ENCODE results near the gene SLC2A5.
"Not testable (repeated sequence)": the region's sequence is repeated elsewhere in the genome, so short reads cannot be mapped to it uniquely, and the experiment has no call there.

Gene SLC2A5

GRCh38 chr1:9069326-9070100 lies at the start of gene SLC2A5:
SLC2A5 (minus strand) TSS chr1:9069635; CDS start chr1:9069536, 99 bp downstream.
- DNase-seq: peak; percentile 48

GRCh38 chr1:9118186-9118585 lies 48.8 kb upstream of the SLC2A5 start:
- DNase-seq: no peak

GRCh38 chr1:9115351-9116205 lies 46.1 kb upstream of the SLC2A5 start:
- peak; percentile 87 for DNase-seq

- peak; percentile 89 for DNase-seq
Measured at GRCh38 chr1:9112961-9113880, 43.8 kb upstream of the SLC2A5 start.

- DNase-seq: no peak
Measured at GRCh38 chr1:9111957-9112356, 42.5 kb upstream of the SLC2A5 start.

- no peak for DNase-seq
Measured at GRCh38 chr1:9111357-9111691, 41.9 kb upstream of the SLC2A5 start.

GRCh38 chr1:9110669-9111356 lies 41.4 kb upstream of the SLC2A5 start:
- DNase-seq: peak; percentile 97

- no peak for DNase-seq
Measured at GRCh38 chr1:9108056-9108665, 38.7 kb upstream of the SLC2A5 start.

- no peak for DNase-seq
Measured at GRCh38 chr1:9107136-9107535, 37.7 kb upstream of the SLC2A5 start.

GRCh38 chr1:9106286-9106685 lies 36.9 kb upstream of the SLC2A5 start:
- DNase-seq: no peak

- DNase-seq: no peak
Measured at GRCh38 chr1:9105336-9105867, 36.0 kb upstream of the SLC2A5 start.

- DNase-seq: peak; percentile 99
Measured at GRCh38 chr1:9101510-9102146, 32.2 kb upstream of the SLC2A5 start.

- no peak for DNase-seq
Measured at GRCh38 chr1:9100471-9101043, 31.1 kb upstream of the SLC2A5 start.

GRCh38 chr1:9099555-9099954 lies 30.1 kb upstream of the SLC2A5 start:
- DNase-seq: no peak

GRCh38 chr1:9097947-9098705 lies 28.7 kb upstream of the SLC2A5 start:
- DNase-seq: no peak

- DNase-seq: no peak
Measured at GRCh38 chr1:9095818-9096217, 26.4 kb upstream of the SLC2A5 start.

- not testable (repeated sequence) for DNase-seq
Measured at GRCh38 chr1:9093996-9094595, 24.7 kb upstream of the SLC2A5 start.

- no peak for DNase-seq
Measured at GRCh38 chr1:9093581-9093980, 24.1 kb upstream of the SLC2A5 start.

GRCh38 chr1:9093091-9093490 lies 23.7 kb upstream of the SLC2A5 start:
- no peak for DNase-seq

- no peak for DNase-seq
Measured at GRCh38 chr1:9088807-9089206, 19.4 kb upstream of the SLC2A5 start.
